AG04450 (cell line): ENCODE results near the gene VPS8. TPM values are rescaled to one million over a fixed set of nuclear protein-coding genes. Genes with fewer than 3 reads are reported as not detected.
A peak's percentile ranks its signal among the peaks of the same experiment; 100 is the strongest.

Source experiments
- CTCF ChIA-PET: fragments of 300-600, 350-600 bp; formaldehyde crosslinking; extraction: SDS; loops from one replicate; lab custom pipeline; 2022; ENCODE audit warnings: antibody characterized with exemption, inconsistent platforms; lab: Charles Lee
- POLR2A ChIA-PET: fragments of 350-600 bp; formaldehyde crosslinking; extraction: SDS; loops from one replicate; lab custom pipeline; 2021; ENCODE audit warnings: antibody characterized with exemption, inconsistent platforms; lab: Yijun Ruan, JAX
- DNase-seq: peaks from one replicate; pipeline ENCODE4 v3.0.0-alpha.2; 2011; ENCODE audit warnings: low read depth, low spot score
- H3K27ac ChIP-seq: one replicate; pipeline ENCODE4 v1.5.1; 2012; ENCODE audit warnings: low read depth, low read length, control low read depth
- H3K27me3 ChIP-seq: one replicate; pipeline ENCODE4 v1.6.0; 2012; ENCODE audit warnings: low read length; ENCODE audit not compliant: control insufficient read depth, insufficient read depth
- H3K4me3 ChIP-seq: 2 replicates; pipeline ENCODE4 v1.5.1; 2011; ENCODE audit warnings: mild to moderate bottlenecking, low read depth, low read length, control low read depth
- H3K9me3 ChIP-seq: 2 replicates; pipeline ENCODE4 v1.5.1; 2012; ENCODE audit warnings: low read length; ENCODE audit not compliant: control insufficient read depth, insufficient read depth
- CTCF ChIP-seq: IDR thresholded peaks from 2 replicates; pipeline ENCODE4 v1.5.1; 2011; ENCODE audit warnings: low read depth, low read length, control low read depth, inconsistent platforms
- polyA plus RNA-seq: library from polyadenylated mRNA; depleted of rRNA; stranded (reverse); fragments of >200 nt; gene quantifications from 2 replicates; pipeline ENCODE4 v1.2.3, GENCODE V29; 2011

The VPS8 gene
- polyA plus RNA-seq, 1 experiment: 40.6 TPM

GRCh38 chr3:185067173-185067572 lies 255.2 kb downstream of the VPS8 start:
- Histone ChIP-seq H3K9me3 (no peaks in the 10 kb centered on the region), H3K27ac (no peak overlapping the region), H3K4me3 (no peak overlapping the region), H3K27me3 (peaks cover 4% of the 10 kb centered on the region)
- ChIA-PET POLR2A (no interaction called here), CTCF (no interaction called here)
- DNase-seq: no peak
- no peak for TF ChIP-seq CTCF

GRCh38 chr3:185069037-185070030 lies 257.4 kb downstream of the VPS8 start:
- Histone ChIP-seq H3K9me3 (no peaks in the 10 kb centered on the region), H3K27me3 (peaks cover 4% of the 10 kb centered on the region), H3K27ac (no peak overlapping the region), H3K4me3 (no peak overlapping the region)
- TF ChIP-seq CTCF: no peak
- ChIA-PET CTCF (interaction anchor here (0.8 to 1.3 kb wide), 2 partner anchors 10 to 108 kb away, joined by 3 to 5 read pairs; no protein-coding TSS in a partner anchor), POLR2A (no interaction called here)
- DNase-seq: no peak

- ChIA-PET CTCF (interaction anchor here (1.0 to 1.3 kb wide), 2 partner anchors 8 to 196 kb away, joined by 3 to 5 read pairs; no protein-coding TSS in a partner anchor), POLR2A (no interaction called here)
- Histone ChIP-seq H3K27me3 (peaks cover 4% of the 10 kb centered on the region), H3K9me3 (no peaks in the 10 kb centered on the region), H3K27ac (no peak overlapping the region), H3K4me3 (no peak overlapping the region)
- DNase-seq: no peak
- peak; percentile 42 for TF ChIP-seq CTCF
These were observed 258.7 kb downstream of the VPS8 start for GRCh38 chr3:185070491-185071286.

GRCh38 chr3:185071287-185071800 lies 259.4 kb downstream of the VPS8 start:
- CTCF ChIA-PET: interaction anchor here (0.7 kb wide), 1 partner anchor 105 kb away, joined by 3 read pairs; no protein-coding TSS in a partner anchor
- no peak for TF ChIP-seq CTCF
- POLR2A ChIA-PET: no interaction called here

More at GRCh38 chr3:185071287-185071800, 259.4 kb downstream of the VPS8 start:
- DNase-seq: no peak
- Histone ChIP-seq H3K9me3 (no peaks in the 10 kb centered on the region), H3K4me3 (no peak overlapping the region), H3K27ac (no peak overlapping the region), H3K27me3 (peaks cover 4% of the 10 kb centered on the region)
